Activated CD8-positive, alpha-beta T cell treated with anti-CD3 and anti-CD28 coated beads for 36 hours (primary cell): ENCODE data around the gene DOCK4. TPM values are rescaled to one million over a fixed set of nuclear protein-coding genes. Genes with fewer than 3 reads are reported as not detected.

Source experiments
- ATAC-seq: fragments of 200-7000 bp; cut with Tn5 transposase; one replicate; pipeline ENCODE4 v1.10.0; 2021; ENCODE audit warnings: mild to moderate bottlenecking, moderate library complexity
- CTCF ChIA-PET: fragments of 350-600 bp; sonication (Branson Sonifier 250); formaldehyde crosslinking; loops from one replicate; lab custom pipeline; 2021; ENCODE audit warnings: antibody characterized with exemption; lab: Charles Lee
- POLR2A ChIA-PET: fragments of 350-600 bp; sonication (Branson Sonifier 250); formaldehyde crosslinking; loops from one replicate; lab custom pipeline; 2021; ENCODE audit warnings: antibody characterized with exemption; lab: Charles Lee
- DNase-seq: peaks from one replicate; pipeline ENCODE4 v3.0.0-alpha.2; 2020
- H3K27ac Mint-ChIP-seq: one replicate; pipeline ENCODE4 v1.8.0; 2021; ENCODE audit warnings: mild to moderate bottlenecking, mixed read lengths
- H3K27me3 Mint-ChIP-seq: one replicate; pipeline ENCODE4 v1.8.0; 2021; ENCODE audit warnings: mixed read lengths
- H3K36me3 Mint-ChIP-seq: one replicate; pipeline ENCODE4 v1.8.0; 2021; ENCODE audit warnings: low read depth, mixed read lengths
- H3K4me1 Mint-ChIP-seq: one replicate; pipeline ENCODE4 v1.8.0; 2021; ENCODE audit warnings: low read depth, mixed read lengths
- H3K4me3 Mint-ChIP-seq: one replicate; pipeline ENCODE4 v1.8.0; 2021; ENCODE audit warnings: mild to moderate bottlenecking, moderate library complexity, mixed read lengths
- H3K9me3 Mint-ChIP-seq: one replicate; pipeline ENCODE4 v1.8.0; 2021; ENCODE audit warnings: mixed read lengths
- intact Hi-C: fragments of 100-400 bp; cut with micrococcal nuclease; formaldehyde crosslinking; loops from one replicate; pipeline ENCODE4 v1.10.0; 2022
- total RNA-seq, 2 experiments: library from RNA; stranded (reverse); gene quantifications; one replicate each; pipeline ENCODE4 v1.2.3, GENCODE V29; 2021
- TF ChIP-seq, protein P1 (sequence below): fragments of 200-600 bp; IDR thresholded peaks from one replicate; pipeline ENCODE4 v1.8.0; 2022; ENCODE audit warnings: antibody characterized with exemption, mild to moderate bottlenecking

The DOCK4 gene
- total RNA-seq, 2 experiments from 2014 or later, result 0.31 to 0.32 TPM

DNA sequence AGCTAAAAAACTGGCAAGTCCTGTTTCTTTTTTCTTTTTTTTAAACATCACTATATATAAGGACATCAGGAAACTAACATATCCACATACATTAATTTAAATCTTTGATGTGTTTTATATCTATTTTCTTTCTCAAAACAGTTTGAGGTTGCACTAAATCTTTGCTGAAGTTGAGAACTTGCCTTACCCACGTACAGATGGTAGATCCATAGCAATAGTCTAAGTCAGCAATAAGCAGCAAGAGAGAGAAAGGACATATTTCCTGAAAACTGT lies 417.2 kb downstream of the DOCK4 start:
- intact Hi-C loops, result no loop called here
- H3K27ac Mint-ChIP-seq, result no peak overlapping the region
- ChIA-PET CTCF (no interaction called here), POLR2A (no interaction called here)
- DNase-seq, result no peak
- H3K9me3 Mint-ChIP-seq, result peaks cover 14% of the 10 kb centered on the region
- TF ChIP-seq, protein P1, sequence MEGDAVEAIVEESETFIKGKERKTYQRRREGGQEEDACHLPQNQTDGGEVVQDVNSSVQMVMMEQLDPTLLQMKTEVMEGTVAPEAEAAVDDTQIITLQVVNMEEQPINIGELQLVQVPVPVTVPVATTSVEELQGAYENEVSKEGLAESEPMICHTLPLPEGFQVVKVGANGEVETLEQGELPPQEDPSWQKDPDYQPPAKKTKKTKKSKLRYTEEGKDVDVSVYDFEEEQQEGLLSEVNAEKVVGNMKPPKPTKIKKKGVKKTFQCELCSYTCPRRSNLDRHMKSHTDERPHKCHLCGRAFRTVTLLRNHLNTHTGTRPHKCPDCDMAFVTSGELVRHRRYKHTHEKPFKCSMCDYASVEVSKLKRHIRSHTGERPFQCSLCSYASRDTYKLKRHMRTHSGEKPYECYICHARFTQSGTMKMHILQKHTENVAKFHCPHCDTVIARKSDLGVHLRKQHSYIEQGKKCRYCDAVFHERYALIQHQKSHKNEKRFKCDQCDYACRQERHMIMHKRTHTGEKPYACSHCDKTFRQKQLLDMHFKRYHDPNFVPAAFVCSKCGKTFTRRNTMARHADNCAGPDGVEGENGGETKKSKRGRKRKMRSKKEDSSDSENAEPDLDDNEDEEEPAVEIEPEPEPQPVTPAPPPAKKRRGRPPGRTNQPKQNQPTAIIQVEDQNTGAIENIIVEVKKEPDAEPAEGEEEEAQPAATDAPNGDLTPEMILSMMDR, result no peak
- ATAC-seq, result no peak
- H3K4me1 Mint-ChIP-seq, result no peaks in the 10 kb centered on the region
- H3K4me3 Mint-ChIP-seq, result no peak overlapping the region
- no peaks in the 10 kb centered on the region for H3K36me3 Mint-ChIP-seq
- no peaks in the 10 kb centered on the region for H3K27me3 Mint-ChIP-seq

DNA sequence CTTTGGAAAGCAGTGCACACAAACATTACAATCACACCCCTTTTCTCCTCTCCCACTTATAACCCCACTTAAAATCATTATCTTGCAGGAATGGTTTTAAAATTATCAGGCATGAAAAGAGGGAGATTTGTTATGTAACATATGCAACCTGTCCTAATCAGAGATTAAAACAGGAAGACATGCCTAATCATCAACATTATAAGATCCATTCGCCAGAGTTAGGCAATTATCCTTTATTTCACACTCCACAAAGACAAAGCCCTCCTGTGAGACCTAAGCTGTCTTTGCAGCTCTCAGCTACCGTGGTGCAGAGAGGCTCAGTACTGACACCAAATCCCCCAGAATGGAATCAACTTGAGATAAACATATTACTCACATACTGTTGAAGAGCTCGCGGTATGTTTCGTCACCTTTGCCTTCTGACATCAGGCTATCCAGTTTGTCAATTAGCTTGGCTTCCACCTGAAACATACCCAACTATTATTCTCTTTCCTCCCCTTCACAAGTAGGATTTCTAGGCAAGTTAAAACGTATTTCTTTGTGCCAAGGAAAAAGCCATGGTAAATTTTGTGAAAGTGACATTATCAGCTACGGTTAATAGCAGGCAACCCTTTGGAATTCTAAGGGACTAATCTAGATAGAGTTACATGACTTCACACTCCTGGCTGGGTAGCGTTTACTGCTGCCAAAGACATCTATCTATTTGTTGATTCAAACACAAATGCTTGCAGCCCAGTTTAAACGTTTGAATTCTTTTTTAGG lies 417.7 kb downstream of the DOCK4 start:
- peaks cover 10% of the 10 kb centered on the region for H3K9me3 Mint-ChIP-seq
- ATAC-seq (no peak), DNase-seq (no peak)
- H3K27ac Mint-ChIP-seq, result no peak overlapping the region
- TF ChIP-seq, protein P1, result no peak
- H3K27me3 Mint-ChIP-seq, result no peaks in the 10 kb centered on the region
- ChIA-PET POLR2A (no interaction called here), CTCF (no interaction called here)
- no peaks in the 10 kb centered on the region for H3K4me1 Mint-ChIP-seq
- intact Hi-C loops, result no loop called here
- no peaks in the 10 kb centered on the region for H3K36me3 Mint-ChIP-seq
- H3K4me3 Mint-ChIP-seq, result no peak overlapping the region

DNA sequence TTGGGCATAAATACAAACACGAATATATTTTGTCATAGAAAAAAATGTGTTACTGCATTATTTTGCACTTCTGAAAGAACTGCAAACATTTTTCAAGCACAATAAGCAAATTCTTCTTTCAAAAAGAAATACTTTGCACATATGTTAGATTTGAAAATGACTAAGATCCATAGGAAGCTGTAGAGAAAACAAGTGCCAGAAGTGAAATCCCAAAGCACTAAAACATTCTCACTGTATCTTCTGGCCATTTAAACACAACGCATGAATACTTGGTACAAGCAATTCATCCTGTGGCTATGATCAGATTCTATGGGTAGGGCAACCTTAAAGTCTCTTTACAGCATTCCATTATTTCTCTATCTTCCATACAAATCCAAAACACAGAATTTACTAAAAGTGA lies 418.5 kb downstream of the DOCK4 start:
- no peak for ATAC-seq
- Mint-ChIP-seq H3K36me3 (no peaks in the 10 kb centered on the region), H3K4me1 (no peaks in the 10 kb centered on the region), H3K9me3 (peaks cover 5% of the 10 kb centered on the region), H3K27ac (no peak overlapping the region), H3K27me3 (no peaks in the 10 kb centered on the region), H3K4me3 (no peak overlapping the region)
- POLR2A ChIA-PET, result no interaction called here
- intact Hi-C loops, result no loop called here
- CTCF ChIA-PET, result no interaction called here
- TF ChIP-seq, protein P1, result no peak
- no peak for DNase-seq

DNA sequence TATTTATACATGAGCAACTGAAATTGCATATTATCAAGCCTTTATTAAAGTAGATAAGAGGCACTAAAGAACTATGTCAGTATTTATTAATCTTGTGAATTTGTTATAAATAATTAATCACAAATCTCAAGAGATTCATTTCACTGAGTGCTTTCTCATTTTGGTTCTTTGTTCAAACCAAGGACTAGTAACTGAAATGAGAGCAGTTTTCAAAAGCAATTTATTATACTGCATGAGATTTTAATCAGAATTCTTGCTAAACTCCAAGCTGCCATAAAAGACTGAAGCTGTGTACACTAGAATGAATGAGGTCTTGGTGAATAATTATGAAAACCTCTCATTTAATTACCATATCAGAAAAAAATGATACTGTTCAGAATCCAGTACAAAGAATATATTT lies 419.1 kb downstream of the DOCK4 start:
- ChIA-PET POLR2A (no interaction called here), CTCF (no interaction called here)
- TF ChIP-seq, protein P1, result no peak
- Mint-ChIP-seq H3K4me3 (no peak overlapping the region), H3K4me1 (no peaks in the 10 kb centered on the region), H3K27ac (no peak overlapping the region), H3K36me3 (no peaks in the 10 kb centered on the region), H3K9me3 (peaks cover 2% of the 10 kb centered on the region), H3K27me3 (no peaks in the 10 kb centered on the region)
- no peak for DNase-seq
- no peak for ATAC-seq
- intact Hi-C loops, result no loop called here

DNA sequence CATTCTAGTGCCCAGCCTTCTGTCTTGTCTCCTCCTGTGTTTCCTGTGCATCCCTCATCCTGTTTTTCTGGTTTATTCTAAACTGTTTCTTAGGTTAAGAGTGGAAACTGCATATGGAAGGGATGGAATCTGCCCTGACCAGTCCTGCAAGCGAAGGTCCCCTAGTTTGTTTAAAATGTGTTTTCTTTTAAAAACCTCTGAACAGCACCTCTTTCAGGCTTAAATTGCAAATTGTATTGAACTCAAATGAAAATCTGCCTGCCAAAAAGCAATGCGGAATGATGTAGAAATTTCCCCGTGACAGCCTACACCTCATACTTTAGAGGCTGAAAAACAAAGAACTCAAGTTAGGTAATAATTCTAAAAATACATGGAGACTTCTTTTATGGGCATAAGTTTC lies 421.1 kb downstream of the DOCK4 start:
- peaks cover 1% of the 10 kb centered on the region for H3K27me3 Mint-ChIP-seq
- POLR2A ChIA-PET, result no interaction called here
- ATAC-seq, result no peak
- no peak for DNase-seq
- no peaks in the 10 kb centered on the region for H3K9me3 Mint-ChIP-seq
- no peak overlapping the region for H3K27ac Mint-ChIP-seq
- no peaks in the 10 kb centered on the region for H3K4me1 Mint-ChIP-seq
- CTCF ChIA-PET, result no interaction called here
- no peaks in the 10 kb centered on the region for H3K36me3 Mint-ChIP-seq
- no peak overlapping the region for H3K4me3 Mint-ChIP-seq
- TF ChIP-seq, protein P1, result no peak
- intact Hi-C loops, result no loop called here
